ENCODE measurements around the gene PIGU.
A peak's percentile ranks its signal among the peaks of the same experiment; 100 is the strongest.
"Not testable (repeated sequence)": the region's sequence is repeated elsewhere in the genome, so short reads cannot be mapped to it uniquely, and the experiment has no call there.

PIGU gene

DNA sequence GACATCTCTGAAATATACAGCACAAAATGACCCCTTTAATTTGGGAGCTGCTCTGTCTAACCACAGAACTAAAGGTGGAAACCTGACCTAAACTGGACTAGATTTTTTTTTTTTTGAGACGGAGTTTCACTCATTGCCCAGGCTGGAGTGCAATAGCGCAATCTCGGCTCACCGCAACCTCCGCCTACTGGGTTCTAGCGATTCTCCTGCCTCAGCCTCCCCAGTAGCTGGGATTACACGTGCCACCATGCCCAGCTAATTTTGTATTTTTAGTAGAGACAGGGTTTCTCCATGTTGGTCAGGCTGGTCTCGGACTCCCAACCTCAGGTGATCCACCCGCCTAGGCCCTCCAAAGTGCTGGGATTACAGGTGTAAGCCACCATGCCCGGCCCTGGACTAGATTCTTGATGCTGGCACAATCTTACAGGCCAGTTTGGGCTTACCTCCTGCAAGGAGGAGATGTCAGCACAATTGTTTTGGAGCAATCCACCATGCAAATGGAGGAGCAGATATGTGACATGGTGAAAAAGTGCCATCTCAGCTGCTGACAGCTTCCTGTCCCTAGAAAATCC lies 37.1 kb upstream of the PIGU start:
- H3K27me3 ChIP-seq (ENCODE audit: control insufficient read depth in 1 of 2, insufficient read depth in 1 of 2, low read length in 2 of 2); H2BK15ac ChIP-seq (ENCODE audit: low read depth, poor library complexity, severe bottlenecking); DNase-seq; H3K18ac ChIP-seq (ENCODE audit: low read depth in 1 of 2, low read length in 2 of 2); H3K9ac ChIP-seq (ENCODE audit: low read length); H2BK120ac ChIP-seq (ENCODE audit: low read depth, low read length); H3K14ac ChIP-seq (ENCODE audit: low read length in 2 of 2); H3K79me1 ChIP-seq (replicated peaks; ENCODE audit: low read length, poor library complexity, severe bottlenecking); H2BK12ac ChIP-seq (ENCODE audit: low read length in 2 of 2); H3K4me2 ChIP-seq (ENCODE audit: low read length, poor library complexity, severe bottlenecking); H3K23ac ChIP-seq (ENCODE audit: low read length in 2 of 2); H4K8ac ChIP-seq (ENCODE audit: low read length); H2AK5ac ChIP-seq (ENCODE audit: low read length, severe bottlenecking); H2BK5ac ChIP-seq (ENCODE audit: low read depth, low read length, poor library complexity, severe bottlenecking); H3K4ac ChIP-seq (ENCODE audit: low read depth in 1 of 2, low read length in 2 of 2); H2AFZ ChIP-seq (ENCODE audit: low read depth, low read length); H3K9me3 ChIP-seq (ENCODE audit: control insufficient read depth, low read length); H3K4me3 ChIP-seq (ENCODE audit: insufficient read depth in 1 of 2, low read depth in 1 of 2, low read length in 2 of 2): not testable (repeated sequence)
- peak overlapping the region; percentile 7 for H4K91ac ChIP-seq (ENCODE audit: low read length)
- peaks cover 22% of the 10 kb centered on the region for H3K4me1 ChIP-seq (ENCODE audit: control insufficient read depth, insufficient read depth, low read depth, low read length)
- peaks cover 33 to 54% of the 10 kb centered on the region in 2 experiments for H3K36me3 ChIP-seq (ENCODE audit: control insufficient read depth in 1 of 2, insufficient read depth in 2 of 2, low read depth in 1 of 2, low read length in 2 of 2)
- H3K27ac ChIP-seq (ENCODE audit: low read length, poor library complexity, severe bottlenecking), result peak overlapping the region; percentile 67
- WGBS, result 98% methylated on average over 10 of the region's 10 CpGs

DNA sequence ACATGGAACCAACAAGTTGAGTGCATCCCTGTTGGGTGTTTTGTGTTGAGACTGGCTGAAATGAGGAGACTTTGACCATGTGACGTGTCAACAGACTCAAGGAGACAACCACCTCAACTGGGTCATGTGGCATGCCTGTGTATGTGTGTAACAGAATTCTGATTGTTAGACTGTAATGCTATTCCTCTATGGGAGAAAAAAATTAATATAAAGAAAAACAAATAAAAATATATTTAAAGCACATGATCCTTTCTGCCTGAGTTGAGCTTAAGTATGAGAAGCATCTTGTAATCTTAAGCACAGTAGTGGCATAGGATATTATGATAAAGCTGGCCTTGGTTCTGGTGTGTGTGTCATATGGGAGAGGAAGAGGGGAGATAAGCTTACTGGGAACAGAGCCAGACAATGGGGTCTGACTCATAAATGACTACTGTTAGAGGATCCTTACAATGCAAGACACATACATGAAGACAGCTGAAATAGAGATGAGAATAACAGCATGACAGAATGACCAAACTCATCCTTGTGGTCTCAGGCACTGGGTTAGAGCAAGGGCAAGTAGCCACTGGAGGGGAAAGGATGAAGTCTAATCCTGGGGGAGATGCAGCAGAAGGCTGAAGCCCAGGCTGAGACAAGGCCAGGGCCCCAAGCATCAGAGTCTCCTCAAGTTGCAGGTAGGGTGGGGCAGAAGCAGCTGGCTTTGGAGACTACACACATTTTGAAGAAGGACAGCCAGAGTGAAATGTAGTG lies 36.5 kb upstream of the PIGU start:
- peak overlapping the region; percentile 67 for H3K27ac ChIP-seq (ENCODE audit: low read length, poor library complexity, severe bottlenecking)
- H3K4me1 ChIP-seq (ENCODE audit: control insufficient read depth, insufficient read depth, low read depth, low read length), result peaks cover 26% of the 10 kb centered on the region
- H3K18ac ChIP-seq (ENCODE audit: low read depth in 1 of 2, low read length in 2 of 2), result peak overlapping the region in 1 of 2 experiments; percentile 13
- H3K4me2 ChIP-seq (ENCODE audit: low read length, poor library complexity, severe bottlenecking), result no peak overlapping the region
- H4K91ac ChIP-seq (ENCODE audit: low read length), result no peak overlapping the region
- H3K4ac ChIP-seq (ENCODE audit: low read depth in 1 of 2, low read length in 2 of 2), result no peak overlapping the region
- no peak overlapping the region for H2AFZ ChIP-seq (ENCODE audit: low read depth, low read length)
- no peak overlapping the region for H2BK12ac ChIP-seq (ENCODE audit: low read length in 2 of 2)
- H2BK15ac ChIP-seq (ENCODE audit: low read depth, poor library complexity, severe bottlenecking), result no peak overlapping the region
- H2AK5ac ChIP-seq (ENCODE audit: low read length, severe bottlenecking), result no peak overlapping the region
- H3K23ac ChIP-seq (ENCODE audit: low read length in 2 of 2), result no peak overlapping the region
- no peak overlapping the region for H2BK120ac ChIP-seq (ENCODE audit: low read depth, low read length)
- no peaks in the 10 kb centered on the region for H3K9me3 ChIP-seq (ENCODE audit: control insufficient read depth, low read length)
- H3K4me3 ChIP-seq (ENCODE audit: insufficient read depth in 1 of 2, low read depth in 1 of 2, low read length in 2 of 2), result no peak overlapping the region
- H2BK5ac ChIP-seq (ENCODE audit: low read depth, low read length, poor library complexity, severe bottlenecking), result no peak overlapping the region
- H3K14ac ChIP-seq (ENCODE audit: low read length in 2 of 2), result no peak overlapping the region
- 89% methylated on average over 1 of the region's 1 CpG for WGBS
- H3K9ac ChIP-seq (ENCODE audit: low read length), result no peak overlapping the region
- peak overlapping the region; percentile 19 for H4K8ac ChIP-seq (ENCODE audit: low read length)
- H3K27me3 ChIP-seq (ENCODE audit: control insufficient read depth in 1 of 2, insufficient read depth in 1 of 2, low read length in 2 of 2), result no peaks in the 10 kb centered on the region
- peaks cover 29 to 50% of the 10 kb centered on the region in 2 experiments for H3K36me3 ChIP-seq (ENCODE audit: control insufficient read depth in 1 of 2, insufficient read depth in 2 of 2, low read depth in 1 of 2, low read length in 2 of 2)
- peaks cover 7% of the 10 kb centered on the region for H3K79me1 ChIP-seq (replicated peaks; ENCODE audit: low read length, poor library complexity, severe bottlenecking)
- peak; percentile 99 for DNase-seq

DNA sequence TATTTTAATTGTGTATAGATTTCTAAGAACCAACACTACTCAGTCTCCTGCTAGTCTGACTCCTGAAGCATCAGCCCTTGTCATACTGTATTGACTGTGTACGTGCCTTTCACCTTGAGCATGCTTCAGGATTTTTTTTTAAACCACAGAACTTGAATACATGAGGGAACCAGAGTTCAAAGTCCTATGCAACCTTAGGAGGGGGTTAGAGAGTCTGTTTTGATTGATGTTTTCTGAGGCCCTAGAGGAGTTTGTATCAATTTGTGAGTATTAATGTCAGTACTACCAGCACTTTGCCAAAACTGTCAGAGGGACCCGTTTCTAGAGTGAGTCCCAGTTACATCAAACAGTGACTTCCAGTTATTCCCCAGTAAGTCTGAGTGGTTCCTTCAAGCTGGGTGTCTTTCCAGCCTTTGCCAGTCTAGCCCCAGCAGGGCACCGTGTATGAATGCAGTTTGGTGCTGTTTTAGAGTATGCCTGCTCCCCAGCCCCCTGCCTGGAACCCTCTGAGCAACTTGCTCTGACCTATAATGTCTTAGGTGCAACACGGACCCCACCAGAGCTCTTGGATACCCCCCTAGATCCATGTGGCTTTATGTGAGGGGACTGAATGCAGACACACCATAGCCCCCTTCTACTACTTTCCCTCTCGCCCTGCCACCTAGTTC lies 35.8 kb upstream of the PIGU start:
- peak overlapping the region; percentile 19 for H4K8ac ChIP-seq (ENCODE audit: low read length)
- no peak overlapping the region for H2AFZ ChIP-seq (ENCODE audit: low read depth, low read length)
- no peak overlapping the region for H3K4ac ChIP-seq (ENCODE audit: low read depth in 1 of 2, low read length in 2 of 2)
- H3K4me2 ChIP-seq (ENCODE audit: low read length, poor library complexity, severe bottlenecking), result no peak overlapping the region
- DNase-seq, result no peak
- H3K14ac ChIP-seq (ENCODE audit: low read length in 2 of 2), result no peak overlapping the region
- H3K23ac ChIP-seq (ENCODE audit: low read length in 2 of 2), result no peak overlapping the region
- no peak overlapping the region for H2BK120ac ChIP-seq (ENCODE audit: low read depth, low read length)
- H3K9me3 ChIP-seq (ENCODE audit: control insufficient read depth, low read length), result no peaks in the 10 kb centered on the region
- H3K18ac ChIP-seq (ENCODE audit: low read depth in 1 of 2, low read length in 2 of 2), result peak overlapping the region in 1 of 2 experiments; percentile 13
- no peak overlapping the region for H2BK5ac ChIP-seq (ENCODE audit: low read depth, low read length, poor library complexity, severe bottlenecking)
- H3K79me1 ChIP-seq (replicated peaks; ENCODE audit: low read length, poor library complexity, severe bottlenecking), result peaks cover 7% of the 10 kb centered on the region
- H4K91ac ChIP-seq (ENCODE audit: low read length), result no peak overlapping the region
- H2AK5ac ChIP-seq (ENCODE audit: low read length, severe bottlenecking), result no peak overlapping the region
- 87% methylated on average over 5 of the region's 5 CpGs for WGBS
- H3K9ac ChIP-seq (ENCODE audit: low read length), result no peak overlapping the region
- peak overlapping the region; percentile 26 for H3K27ac ChIP-seq (ENCODE audit: low read length, poor library complexity, severe bottlenecking)
- H3K36me3 ChIP-seq (ENCODE audit: control insufficient read depth in 1 of 2, insufficient read depth in 2 of 2, low read depth in 1 of 2, low read length in 2 of 2), result peaks cover 27 to 45% of the 10 kb centered on the region in 2 experiments
- H3K4me1 ChIP-seq (ENCODE audit: control insufficient read depth, insufficient read depth, low read depth, low read length), result peaks cover 25% of the 10 kb centered on the region
- H3K27me3 ChIP-seq (ENCODE audit: control insufficient read depth in 1 of 2, insufficient read depth in 1 of 2, low read length in 2 of 2), result no peaks in the 10 kb centered on the region
- no peak overlapping the region for H3K4me3 ChIP-seq (ENCODE audit: insufficient read depth in 1 of 2, low read depth in 1 of 2, low read length in 2 of 2)
- peak overlapping the region in 1 of 2 experiments; percentile 56 for H2BK12ac ChIP-seq (ENCODE audit: low read length in 2 of 2)
- H2BK15ac ChIP-seq (ENCODE audit: low read depth, poor library complexity, severe bottlenecking), result no peak overlapping the region

DNA sequence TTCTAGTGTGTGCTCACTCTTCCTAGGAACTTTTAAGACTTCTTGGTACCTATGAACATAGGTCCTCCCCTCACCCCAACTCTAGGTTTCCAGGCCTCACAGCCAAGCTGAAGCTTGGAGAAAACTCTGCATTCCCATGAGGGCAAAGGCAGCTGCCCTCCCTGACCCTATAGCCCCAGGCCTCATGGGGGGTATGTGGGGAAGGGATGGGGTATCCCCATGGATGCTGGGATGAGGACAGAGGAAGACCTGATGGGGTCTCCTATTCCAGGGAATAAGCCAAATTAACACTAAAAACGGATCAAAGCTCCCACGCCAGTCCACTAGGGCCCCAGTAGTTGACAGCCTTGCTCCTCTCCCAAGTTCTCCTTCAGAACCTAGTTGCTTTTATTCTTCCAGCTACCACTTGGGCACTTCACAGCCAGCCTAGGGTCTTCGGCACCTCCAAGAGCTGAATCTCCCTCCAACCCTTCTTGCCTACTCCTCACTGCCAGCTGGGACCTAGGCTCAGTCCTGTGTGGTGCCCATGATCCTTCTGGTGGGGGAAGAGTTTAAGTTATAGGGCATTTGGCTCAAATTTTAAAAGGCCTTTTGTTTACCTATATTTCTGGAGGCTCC lies 35.0 kb upstream of the PIGU start:
- WGBS, result 81% methylated on average over 2 of the region's 3 CpGs
- Histone ChIP-seq H3K9ac (ENCODE audit: low read length) (no peak overlapping the region), H2BK12ac (ENCODE audit: low read length in 2 of 2) (no peak overlapping the region), H3K9me3 (ENCODE audit: control insufficient read depth, low read length) (no peaks in the 10 kb centered on the region), H4K8ac (ENCODE audit: low read length) (no peak overlapping the region), H3K4me3 (ENCODE audit: insufficient read depth in 1 of 2, low read depth in 1 of 2, low read length in 2 of 2) (no peak overlapping the region), H3K27me3 (ENCODE audit: control insufficient read depth in 1 of 2, insufficient read depth in 1 of 2, low read length in 2 of 2) (no peaks in the 10 kb centered on the region), H3K27ac (ENCODE audit: low read length, poor library complexity, severe bottlenecking) (no peak overlapping the region), H3K79me1 (replicated peaks; ENCODE audit: low read length, poor library complexity, severe bottlenecking) (peaks cover 10% of the 10 kb centered on the region), H4K91ac (ENCODE audit: low read length) (no peak overlapping the region), H2AFZ (ENCODE audit: low read depth, low read length) (no peak overlapping the region), H3K4me2 (ENCODE audit: low read length, poor library complexity, severe bottlenecking) (no peak overlapping the region), H3K4ac (ENCODE audit: low read depth in 1 of 2, low read length in 2 of 2) (no peak overlapping the region), H3K36me3 (ENCODE audit: control insufficient read depth in 1 of 2, insufficient read depth in 2 of 2, low read depth in 1 of 2, low read length in 2 of 2) (peaks cover 30 to 43% of the 10 kb centered on the region in 2 experiments), H3K4me1 (ENCODE audit: control insufficient read depth, insufficient read depth, low read depth, low read length) (peaks cover 25% of the 10 kb centered on the region), H3K23ac (ENCODE audit: low read length in 2 of 2) (peak overlapping the region in 1 of 2 experiments; percentile 60), H2BK5ac (ENCODE audit: low read depth, low read length, poor library complexity, severe bottlenecking) (no peak overlapping the region), H2AK5ac (ENCODE audit: low read length, severe bottlenecking) (no peak overlapping the region), H2BK15ac (ENCODE audit: low read depth, poor library complexity, severe bottlenecking) (no peak overlapping the region), H2BK120ac (ENCODE audit: low read depth, low read length) (no peak overlapping the region), H3K14ac (ENCODE audit: low read length in 2 of 2) (no peak overlapping the region), H3K18ac (ENCODE audit: low read depth in 1 of 2, low read length in 2 of 2) (peak overlapping the region in 1 of 2 experiments; percentile 81)
- no peak for DNase-seq
